ENCODE data around the gene GCLC.

- no peak for TF ChIP-seq CTCF (IDR thresholded peaks at IDR 0.05)
- TF ChIP-seq EZH2 (IDR thresholded peaks at IDR 0.05): no peak
Observed at GRCh38 chr6:53567701-53568100, 22.8 kb upstream of the GCLC start.

All from neural progenitor cell (in vitro differentiated cells).